GM18511 (cell line): ENCODE results near the gene MLPH.

Experiments used
- ATAC-seq: cut with Tn5 transposase; IDR thresholded peaks from one replicate; pipeline ENCODE4 v1.9.1; 2021; ENCODE audit warnings: mild to moderate bottlenecking, moderate library complexity; ENCODE audit not compliant: unreplicated experiment

The MLPH gene

GRCh38 chr2:237564526-237565131, 77.6 kb downstream of the MLPH start:
- no peak for ATAC-seq

GRCh38 chr2:237565974-237566373, 78.9 kb downstream of the MLPH start:
- ATAC-seq, result no peak

- no peak for ATAC-seq
Measured at GRCh38 chr2:237566401-237567235, 79.6 kb downstream of the MLPH start, which contains the start of gene PRLH. PRLH (plus strand) TSS chr2:237566574; CDS start chr2:237566574, 0 bp downstream.

- ATAC-seq, result no peak
Measured at GRCh38 chr2:237567276-237568029, 80.4 kb downstream of the MLPH start.

- no peak for ATAC-seq
Measured at GRCh38 chr2:237568121-237568660, 81.1 kb downstream of the MLPH start.

GRCh38 chr2:237569041-237569440, 82.0 kb downstream of the MLPH start:
- no peak for ATAC-seq

- ATAC-seq, result no peak
Measured at GRCh38 chr2:237569896-237570295, 82.8 kb downstream of the MLPH start.

- ATAC-seq, result no peak
Measured at GRCh38 chr2:237570776-237571335, 83.8 kb downstream of the MLPH start.

GRCh38 chr2:237571551-237571950, 84.5 kb downstream of the MLPH start:
- no peak for ATAC-seq

GRCh38 chr2:237572021-237572741, 85.1 kb downstream of the MLPH start:
- peak; percentile 91 for ATAC-seq

GRCh38 chr2:237572742-237573101, 85.7 kb downstream of the MLPH start:
- no peak for ATAC-seq

GRCh38 chr2:237573721-237574415, 86.8 kb downstream of the MLPH start:
- ATAC-seq, result no peak

- ATAC-seq, result no peak
Measured at GRCh38 chr2:237574467-237574866, 87.4 kb downstream of the MLPH start.

GRCh38 chr2:237574894-237575868, 88.1 kb downstream of the MLPH start:
- ATAC-seq, result no peak

GRCh38 chr2:237575869-237576862, 89.1 kb downstream of the MLPH start:
- no peak for ATAC-seq

GRCh38 chr2:237576974-237577373, 89.9 kb downstream of the MLPH start:
- no peak for ATAC-seq

- ATAC-seq, result no peak
Measured at GRCh38 chr2:237577458-237577857, 90.4 kb downstream of the MLPH start.
